Neural progenitor cell (in vitro differentiated cells): Measurements from ENCODE around the gene LGALS16.

Experiments
- CTCF ChIP-seq: fragments of 200-600 bp; sonication (generic); IDR thresholded peaks from 2 replicates; pipeline ENCODE4 v1.5.1; 2017; ENCODE audit warnings: antibody characterized with exemption, mild to moderate bottlenecking
- EZH2 ChIP-seq: fragments of 200-600 bp; sonication (generic); IDR thresholded peaks from 2 replicates; pipeline ENCODE4 v1.6.1; 2017; ENCODE audit warnings: antibody characterized with exemption, mild to moderate bottlenecking, moderate library complexity
- EZH2phosphoT487 ChIP-seq: fragments of 200-600 bp; sonication (generic); IDR thresholded peaks from 2 replicates; pipeline ENCODE4 v1.6.1; 2017; ENCODE audit warnings: antibody characterized with exemption

DNA sequence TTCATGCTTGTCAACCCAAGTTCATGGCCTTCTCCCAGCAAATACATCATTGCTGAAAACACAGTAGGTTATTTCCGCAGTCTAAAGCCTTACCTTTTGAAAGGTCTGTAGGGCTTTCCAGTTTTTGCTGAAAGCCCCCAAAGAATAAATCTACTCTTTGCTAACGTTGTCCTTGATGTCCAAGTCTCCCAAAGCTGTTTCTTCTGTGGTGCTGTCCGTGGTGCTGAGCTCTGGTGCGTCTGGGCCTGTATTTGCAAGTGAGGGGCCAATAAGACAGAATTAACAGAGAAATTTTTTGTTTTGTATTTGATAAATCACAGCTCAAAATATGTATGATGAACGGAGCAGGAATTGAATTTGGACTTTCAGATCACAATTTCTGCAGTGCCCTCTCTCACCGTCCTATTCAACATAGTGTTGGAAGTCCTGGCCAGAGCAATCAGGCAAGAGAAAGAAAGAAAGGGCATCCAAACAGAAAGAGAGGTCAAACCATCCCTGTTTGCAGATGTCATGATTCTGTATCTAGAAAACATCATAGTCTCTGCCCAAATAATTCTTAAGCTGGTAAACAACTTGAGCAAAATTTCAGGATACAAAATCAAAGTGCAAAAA is 9.8 kb upstream of the LGALS16 start:
- TF ChIP-seq CTCF (no peak), EZH2phosphoT487 (no peak), EZH2 (no peak)
